ENCODE data around the gene MAP7D1.

GRCh38 chr1:36115200-36115669 is 40.7 kb upstream of the MAP7D1 start:
- TF ChIP-seq EP300 (IDR thresholded peaks at IDR 0.05; ENCODE audit: borderline replicate concordance in 1 of 2, control insufficient read depth in 1 of 2, low read depth in 2 of 2, low read length in 2 of 2) (no peak), RCOR1 (conservative IDR thresholded peaks at IDR 0.05; ENCODE audit: low read depth, low read length) (no peak), MYC (IDR thresholded peaks at IDR 0.05; ENCODE audit: insufficient read depth, insufficient read length, insufficient replicate concordance, low read length, severe bottlenecking) (no peak), CTCF (IDR thresholded peaks at IDR 0.05 in 2 of 3, conservative IDR thresholded peaks at IDR 0.05 in 1 of 3; ENCODE audit: control insufficient read depth in 2 of 3, extremely low read depth in 1 of 3, insufficient read depth in 1 of 3, low read depth in 3 of 3, low read length in 3 of 3) (no peak), JUNB (IDR thresholded peaks at IDR 0.05) (no peak), RAD21 (IDR thresholded peaks at IDR 0.05; ENCODE audit: insufficient read depth, low read depth, low read length) (no peak), POLR2AphosphoS5 (IDR thresholded peaks at IDR 0.05; ENCODE audit: low read length) (no peak), ZNF274 (IDR thresholded peaks at IDR 0.05; ENCODE audit: insufficient read depth, insufficient read length) (no peak), FOS (IDR thresholded peaks at IDR 0.05; ENCODE audit: borderline replicate concordance, extremely low read depth, insufficient read length) (no peak), POLR2A (IDR thresholded peaks at IDR 0.05; ENCODE audit: low read depth, low read length) (no peak)
- TF ChIP-seq, protein P1, sequence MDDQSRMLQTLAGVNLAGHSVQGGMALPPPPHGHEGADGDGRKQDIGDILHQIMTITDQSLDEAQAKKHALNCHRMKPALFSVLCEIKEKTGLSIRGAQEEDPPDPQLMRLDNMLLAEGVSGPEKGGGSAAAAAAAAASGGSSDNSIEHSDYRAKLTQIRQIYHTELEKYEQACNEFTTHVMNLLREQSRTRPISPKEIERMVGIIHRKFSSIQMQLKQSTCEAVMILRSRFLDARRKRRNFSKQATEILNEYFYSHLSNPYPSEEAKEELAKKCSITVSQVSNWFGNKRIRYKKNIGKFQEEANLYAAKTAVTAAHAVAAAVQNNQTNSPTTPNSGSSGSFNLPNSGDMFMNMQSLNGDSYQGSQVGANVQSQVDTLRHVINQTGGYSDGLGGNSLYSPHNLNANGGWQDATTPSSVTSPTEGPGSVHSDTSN (IDR thresholded peaks at IDR 0.05; ENCODE audit: insufficient replicate concordance, low read depth, low read length) = no peak
